Measurements from ENCODE around the gene NCAN. TPM values are rescaled to one million over a fixed set of nuclear protein-coding genes. Genes with fewer than 3 reads are reported as not detected.

The NCAN gene
- 0.02 to 0.08 TPM (median 0.06 TPM) in 5 replicates for total RNA-seq (2022; extraction: Qiagen RNA extraction)

GRCh38 chr19:19211499-19212420, at the start of gene NCAN:
Gene NCAN, plus strand, starts transcription at chr19:19211958. Its CDS starts 4,996 bp downstream, at chr19:19216954.

DNA sequence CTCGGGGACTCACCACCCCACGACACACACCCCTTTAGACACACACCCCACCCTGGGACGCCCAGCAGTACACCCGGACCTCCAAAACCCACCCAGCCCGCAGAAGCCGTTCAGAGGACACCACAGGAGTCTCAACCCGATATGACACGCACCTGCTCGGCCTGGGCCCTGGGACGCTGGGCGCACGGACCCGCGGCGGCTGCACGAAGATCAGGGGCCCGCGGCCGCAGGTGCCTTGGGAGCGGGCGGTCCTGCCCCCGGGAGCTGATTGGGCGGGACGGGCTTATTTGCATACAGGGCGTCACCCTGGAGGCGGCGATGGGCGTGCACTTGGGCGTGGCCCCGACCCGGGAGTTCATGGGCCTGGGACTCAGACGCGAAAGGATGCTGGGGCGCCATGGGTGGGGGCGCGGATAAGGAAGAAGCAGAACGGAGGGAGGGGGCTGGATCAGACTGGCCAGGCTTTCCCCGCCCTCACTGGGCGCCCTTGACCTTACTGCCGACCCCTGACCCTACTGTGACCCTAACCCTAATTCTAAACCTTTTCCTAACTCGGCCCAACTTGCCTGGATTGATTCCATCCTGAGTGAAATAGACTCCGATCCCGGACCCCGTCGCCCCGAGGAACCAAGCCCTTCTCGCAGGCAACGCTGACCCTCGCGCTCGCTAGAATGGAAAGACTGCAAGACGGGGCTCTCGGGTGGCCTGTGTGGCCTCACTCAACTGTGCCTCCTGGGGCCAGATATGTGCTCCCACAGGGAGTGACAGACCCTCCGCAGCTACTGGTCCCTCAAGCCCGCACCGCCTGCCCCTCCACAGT, 41.5 kb upstream of the NCAN start, which contains the start of gene MEF2B:
MEF2B (minus strand) TSS at position 211 of the 820 bp plus-strand sequence. CDS start 19,528 bp downstream, outside the sequence.

GRCh38 chr19:19192078-19192882, 19.5 kb upstream of the NCAN start, which contains the start of the genes BORCS8 and RFXANK:
Gene BORCS8, minus strand, starts transcription at chr19:19192152. Its CDS starts 35 bp downstream, at chr19:19192117.
Gene RFXANK, plus strand, starts transcription at chr19:19192258. Its CDS starts 1,689 bp downstream, at chr19:19193947.

GRCh38 chr19:19203012-19203856, 8.5 kb upstream of the NCAN start, which contains the start of gene NR2C2AP:
Gene NR2C2AP, minus strand, starts transcription at chr19:19203414. Its CDS starts 354 bp downstream, at chr19:19203060.

Other genes starting within 250 kb of the NCAN start
- gene SUGP2, start 178.4 kb upstream of the NCAN start, total RNA-seq (2022; extraction: Qiagen RNA extraction): 22.2 to 31.2 TPM (median 28.1 TPM) in 5 replicates
- 23.0 to 30.9 TPM (median 28.5 TPM) in 5 replicates for gene ARMC6, start 178.4 kb upstream of the NCAN start, total RNA-seq (2022; extraction: Qiagen RNA extraction)
- 0.71 to 0.87 TPM (median 0.74 TPM) in 5 replicates for gene SLC25A42, start 148.0 kb upstream of the NCAN start, total RNA-seq (2022; extraction: Qiagen RNA extraction)
- gene TMEM161A, start 73.5 kb upstream of the NCAN start, total RNA-seq (2022; extraction: Qiagen RNA extraction): 20.3 to 25.7 TPM (median 23.5 TPM) in 5 replicates
- gene MEF2B, start 41.7 kb upstream of the NCAN start, total RNA-seq (2022; extraction: Qiagen RNA extraction): 0.15 to 1.0 TPM (median 0.41 TPM) in 5 replicates
- 8.0 to 14.5 TPM (median 10.4 TPM) in 5 replicates for gene BORCS8, start 19.8 kb upstream of the NCAN start, total RNA-seq (2022; extraction: Qiagen RNA extraction)
- gene RFXANK, start 19.7 kb upstream of the NCAN start, total RNA-seq (2022; extraction: Qiagen RNA extraction): 32.7 to 46.7 TPM (median 43.3 TPM) in 5 replicates
- 25.3 to 29.5 TPM (median 28.7 TPM) in 5 replicates for gene NR2C2AP, start 8.5 kb upstream of the NCAN start, total RNA-seq (2022; extraction: Qiagen RNA extraction)
- gene TM6SF2, start 61.3 kb downstream of the NCAN start, total RNA-seq (2022; extraction: Qiagen RNA extraction): 0.34 to 0.68 TPM (median 0.52 TPM) in 5 replicates
- 21.1 to 29.5 TPM (median 25.4 TPM) in 5 replicates for gene SUGP1, start 108.6 kb downstream of the NCAN start, total RNA-seq (2022; extraction: Qiagen RNA extraction)
- gene MAU2, start 108.9 kb downstream of the NCAN start, total RNA-seq (2022; extraction: Qiagen RNA extraction): 10.9 to 14.3 TPM (median 13.0 TPM) in 5 replicates
- gene GATAD2A, start 193.7 kb downstream of the NCAN start, total RNA-seq (2022; extraction: Qiagen RNA extraction): 36.6 to 42.3 TPM (median 39.9 TPM) in 5 replicates